Heart right ventricle (tissue), 16 donors: ENCODE measurements around the gene R3HDM2. TPM values are rescaled to one million over a fixed set of nuclear protein-coding genes. Genes with fewer than 3 reads are reported as not detected.

Experiments
- ATAC-seq, 8 donors: fragments of 200-7000 bp; cut with Tn5 transposase; one replicate each; pipeline ENCODE4 v1.9.1; 2020; ENCODE audit warnings: mild to moderate bottlenecking in 8 of 8, moderate library complexity in 8 of 8, moderate number of reproducible peaks in 1 of 8
- DNase-seq, 2 donors: peaks; one replicate each; pipeline ENCODE4 v3.0.0-alpha.2; 2020
- H3K27ac ChIP-seq, 10 donors: fragments of 200-600 bp; sonication (generic) in 2 of 10; one replicate each; pipeline versions ENCODE4 v1.5.0 to v1.8.0; 2020 to 2022; ENCODE audit warnings: mild to moderate bottlenecking in 3 of 10
- H3K27me3 ChIP-seq, 7 donors: fragments of 200-600 bp; one replicate each; pipeline ENCODE4 v1.8.0; 2021 to 2022; ENCODE audit warnings: mild to moderate bottlenecking in 2 of 7
- H3K36me3 ChIP-seq, 9 donors: fragments of 200-600 bp; sonication (generic) in 1 of 9; one replicate each; pipeline versions ENCODE4 v1.5.0 to v1.8.0; 2020 to 2022; ENCODE audit warnings: mild to moderate bottlenecking in 2 of 9
- H3K4me1 ChIP-seq, 9 donors: fragments of 200-600 bp; sonication (generic) in 1 of 9; one replicate each; pipeline versions ENCODE4 v1.5.0 to v1.8.0; 2020 to 2022; ENCODE audit warnings: mild to moderate bottlenecking in 4 of 9
- H3K4me3 ChIP-seq, 10 donors: fragments of 200-600 bp; sonication (generic) in 2 of 10; one replicate each; pipeline versions ENCODE4 v1.5.0 to v1.8.0; 2020 to 2022; ENCODE audit warnings: mild to moderate bottlenecking in 7 of 10, moderate library complexity in 2 of 10
- H3K9me3 ChIP-seq, 11 donors: fragments of 200-600 bp in 10 of 11; sonication (generic) in 2 of 11; one replicate each; pipeline versions ENCODE4 v1.5.0 to v1.8.0; 2013 to 2022; ENCODE audit warnings: mild to moderate bottlenecking in 2 of 11, control low read depth in 1 of 11, moderate library complexity in 1 of 11
- CTCF ChIP-seq, 9 donors: fragments of 200-600 bp; sonication (generic) in 2 of 9; IDR thresholded peaks; one replicate each; pipeline versions ENCODE4 v1.5.0 to v1.8.0; 2021 to 2022; ENCODE audit warnings: antibody characterized with exemption in 9 of 9, mild to moderate bottlenecking in 5 of 9, moderate library complexity in 1 of 9
- WGBS, 2 donors: extraction: QIAGEN DNeasy Blood & Tissue Kit; methylation state at CpG; one replicate each; pipeline ENCODE4 v1.1.7; 2013; ENCODE audit warnings: inconsistent platforms in 1 of 2; 5-methylcytosine and 5-hydroxymethylcytosine counted together
- intact Hi-C, 10 donors: fragments of 100-400 bp; cut with DNase I; formaldehyde crosslinking; loops; one replicate each; pipeline versions ENCODE4 v1.11.1 to v1.14.2; 2022
- polyA plus RNA-seq, 2 donors: library from polyadenylated mRNA; stranded (reverse); fragments of 200-250 nt; gene quantifications; one replicate each; pipeline ENCODE4 v1.2.3, GENCODE V29; 2013
- total RNA-seq, 10 donors: library from RNA; stranded (reverse); fragmentation: NEBNext Ultra II Directional in 3 of 10; extraction: Animal tissue kit (Norgen Biotek cat#: 25700) in 3 of 10; gene quantifications; one replicate each; pipeline versions ENCODE4 v1.2.1 to v1.2.4, GENCODE V29; 2021 to 2023
- donor health status: Arrhythmogenic right ventricular cardiomyopathy.
- donor health status: ischemic (EF 13 %, LVEDD 7.1; RV severe dilation, severe dysfunction).
- donor health status: healthy with polysubstance abuse.
- donor health status: DM: no; HTN: yes; CAD: no.
- donor health status: DM: no; HTN: no; CAD: no.
- donor health status: ischemic (EF 25% LVEDD 6.9; RV normal size, moderate dysfunction).
- donor health status: ischemic (EF 25% LVEDD 5.7; RV mildly dilated, moderate dysfunction).
- donor health status: healthy.
- donor health status: DM: yes; HTN: yes; CAD: no.
- donor health status: Ischemic cardiomyopathy.
- donor health status: ischemic (EF 35%, LVEDD 5.7; RV mildly dilated, moderate dysfunction).
- donor health status: nonischemic (EF 11% LVEDD 7.7; RV severe dilation, severe dysfunction).
- donor health status: DM: yes; HTN: yes; CAD: no.
- donor health status: PGD.
- donor health status: ischemic (EF 29% LVEDD 5.4; RV normal size, mild dysfunction).
- donor health status: nonischemic (EF 23%, LVEDD 6.1; RV moderate dilation, normal function).

R3HDM2 gene
- total and polyA plus RNA-seq, 12 donors: 15.5 to 107 (median 73.9) TPM

- peaks cover 0 to 52% (median 31%) of the 10 kb centered on the region in 7 donors for H3K27me3 ChIP-seq
- intact Hi-C loops: no loop called here
- peaks cover 0 to 39% (median 24%) of the 10 kb centered on the region in 9 donors for H3K36me3 ChIP-seq
- H3K4me3 ChIP-seq: peak overlapping the region in 9 of 10 donors; percentile 22 to 60 (median 49)
- H3K4me1 ChIP-seq: peaks cover 24 to 83% (median 52%) of the 10 kb centered on the region in 9 donors
- 63 to 70% methylated on average over 26 of the region's 26 CpGs for WGBS, 2 donors
- H3K9me3 ChIP-seq: no peaks in the 10 kb centered on the region
- ATAC-seq: peak; percentile 26 to 45 (median 39)
- peak overlapping the region; percentile 50 to 87 (median 79) for H3K27ac ChIP-seq
- DNase-seq: peak; percentile 81 to 84
- peak in 3 of 9 donors; percentile 9 to 31 (median 18) for TF ChIP-seq CTCF (IDR thresholded peaks at IDR 0.05)
These were observed 195.7 kb downstream of the R3HDM2 start for GRCh38 chr12:57235017-57235727.

GRCh38 chr12:57234571-57235016, 196.2 kb downstream of the R3HDM2 start:
- H3K4me1 ChIP-seq: peaks cover 19 to 82% (median 49%) of the 10 kb centered on the region in 9 donors
- ATAC-seq (no peak), DNase-seq (no peak)
- TF ChIP-seq CTCF (IDR thresholded peaks at IDR 0.05): no peak
- H3K27me3 ChIP-seq: peaks cover 0 to 47% (median 29%) of the 10 kb centered on the region in 7 donors
- H3K36me3 ChIP-seq: peaks cover 0 to 39% (median 24%) of the 10 kb centered on the region in 9 donors
- H3K4me3 ChIP-seq: peak overlapping the region in 7 of 10 donors; percentile 22 to 60 (median 53)
- H3K27ac ChIP-seq: peak overlapping the region; percentile 50 to 87 (median 79)
- intact Hi-C loops: no loop called here
- no peaks in the 10 kb centered on the region for H3K9me3 ChIP-seq
- 77 to 88% methylated on average over 10 of the region's 10 CpGs for WGBS, 2 donors

GRCh38 chr12:57234233-57234570, 196.6 kb downstream of the R3HDM2 start:
- H3K36me3 ChIP-seq: peaks cover 0 to 39% (median 24%) of the 10 kb centered on the region in 9 donors
- peaks cover 0 to 43% (median 29%) of the 10 kb centered on the region in 7 donors for H3K27me3 ChIP-seq
- H3K4me1 ChIP-seq: peaks cover 15 to 81% (median 47%) of the 10 kb centered on the region in 9 donors
- 75 to 87% methylated on average over 3 of the region's 3 CpGs for WGBS, 2 donors
- peak overlapping the region in 9 of 10 donors; percentile 50 to 87 (median 80) for H3K27ac ChIP-seq
- intact Hi-C loops: no loop called here
- H3K4me3 ChIP-seq: no peak overlapping the region
- TF ChIP-seq CTCF (IDR thresholded peaks at IDR 0.05): no peak
- DNase-seq: no peak
- ATAC-seq: no peak
- H3K9me3 ChIP-seq: no peaks in the 10 kb centered on the region

- H3K4me1 ChIP-seq: peaks cover 11 to 81% (median 48%) of the 10 kb centered on the region in 9 donors
- ATAC-seq: peak in 1 of 8 donors; percentile 19
These were observed 197.2 kb downstream of the R3HDM2 start for GRCh38 chr12:57233357-57234232.

More at GRCh38 chr12:57233357-57234232, 197.2 kb downstream of the R3HDM2 start:
- Histone ChIP-seq H3K27me3 (peaks cover 0 to 38% (median 28%) of the 10 kb centered on the region in 7 donors), H3K36me3 (peaks cover 0 to 39% (median 24%) of the 10 kb centered on the region in 9 donors), H3K27ac (peak overlapping the region in 7 of 10 donors; percentile 50 to 87 (median 80)), H3K9me3 (no peaks in the 10 kb centered on the region), H3K4me3 (no peak overlapping the region)
- 85% methylated on average over 15 of the region's 15 CpGs for WGBS, 2 donors
- intact Hi-C loops: no loop called here
- no peak for TF ChIP-seq CTCF (IDR thresholded peaks at IDR 0.05)
- DNase-seq: no peak
